Calu3 (cell line): ENCODE results near the gene RAB39A. TPM values are rescaled to one million over a fixed set of nuclear protein-coding genes. Genes with fewer than 3 reads are reported as not detected.

Experiments used
- BruUV-seq: library from RNA; stranded (reverse); fragments of 400-500 nt; replicated peaks from 2 replicates; lab custom pipeline; 2021; lab: Mats Ljungman, UMichigan
- CTCF ChIA-PET: fragments of 300-600 bp; sonication (Branson Sonifier 250); formaldehyde crosslinking; loops from one replicate; lab custom pipeline; 2022; ENCODE audit warnings: antibody characterized with exemption; lab: Charles Lee
- DNase-seq: peaks from one replicate; pipeline ENCODE4 v3.0.0; 2022
- H3K27ac Mint-ChIP-seq: one replicate; pipeline ENCODE4 v1.8.0; 2022; ENCODE audit warnings: mixed read lengths; ENCODE audit not compliant: unreplicated experiment
- H3K27me3 Mint-ChIP-seq: one replicate; pipeline ENCODE4 v1.8.0; 2022; ENCODE audit warnings: mixed read lengths; ENCODE audit not compliant: unreplicated experiment
- H3K36me3 Mint-ChIP-seq: one replicate; pipeline ENCODE4 v1.8.0; 2022; ENCODE audit warnings: mild to moderate bottlenecking, moderate library complexity, mixed read lengths; ENCODE audit not compliant: insufficient read depth, unreplicated experiment
- H3K4me1 Mint-ChIP-seq: one replicate; pipeline ENCODE4 v1.8.0; 2022; ENCODE audit warnings: mild to moderate bottlenecking, low read depth, mixed read lengths; ENCODE audit not compliant: unreplicated experiment
- H3K4me3 Mint-ChIP-seq: one replicate; pipeline ENCODE4 v1.8.0; 2022; ENCODE audit warnings: mild to moderate bottlenecking, low read depth, moderate library complexity, mixed read lengths; ENCODE audit not compliant: unreplicated experiment
- H3K9me3 Mint-ChIP-seq: one replicate; pipeline ENCODE4 v1.8.0; 2022; ENCODE audit warnings: low read depth, mixed read lengths; ENCODE audit not compliant: unreplicated experiment
- CTCF ChIP-seq: fragments of 200-600 bp; IDR thresholded peaks from one replicate; pipeline ENCODE4 v1.8.0; 2022; ENCODE audit warnings: antibody characterized with exemption; ENCODE audit not compliant: unreplicated experiment
- intact Hi-C: fragments of 100-400 bp; cut with micrococcal nuclease; formaldehyde crosslinking; loops from one replicate; pipeline ENCODE4 v1.10.0; 2022; ENCODE audit not compliant: unreplicated experiment
- total RNA-seq: library from RNA; stranded (reverse); gene quantifications from 2 replicates; pipeline ENCODE4 v1.2.3, GENCODE V29; 2022

The RAB39A gene
- total RNA-seq, 1 experiment from 2014 or later, result not detected

GRCh38 chr11:107988397-107989158 is 60.3 kb downstream of the RAB39A start:
- no peak overlapping the region for H3K27ac Mint-ChIP-seq
- BruUV-seq, result no TSS peak
- CTCF ChIA-PET, result no interaction called here
- DNase-seq, result no peak
- H3K27me3 Mint-ChIP-seq, result no peaks in the 10 kb centered on the region
- no peaks in the 10 kb centered on the region for H3K36me3 Mint-ChIP-seq
- no peaks in the 10 kb centered on the region for H3K9me3 Mint-ChIP-seq
- H3K4me1 Mint-ChIP-seq, result no peaks in the 10 kb centered on the region
- no peak overlapping the region for H3K4me3 Mint-ChIP-seq
- intact Hi-C loops, result no loop called here
- no peak for TF ChIP-seq CTCF

- intact Hi-C loops, result no loop called here
- Mint-ChIP-seq H3K4me3 (no peak overlapping the region), H3K9me3 (no peaks in the 10 kb centered on the region), H3K36me3 (no peaks in the 10 kb centered on the region), H3K27ac (no peak overlapping the region), H3K27me3 (peaks cover 11% of the 10 kb centered on the region), H3K4me1 (no peaks in the 10 kb centered on the region)
- CTCF ChIA-PET, result no interaction called here
- BruUV-seq, result no TSS peak
- no peak for TF ChIP-seq CTCF
- no peak for DNase-seq
These were observed 63.7 kb downstream of the RAB39A start for GRCh38 chr11:107991868-107992414.

GRCh38 chr11:107996006-107996776 is 67.9 kb downstream of the RAB39A start:
- peaks cover 11% of the 10 kb centered on the region for H3K27me3 Mint-ChIP-seq
- BruUV-seq, result no TSS peak
- TF ChIP-seq CTCF, result no peak
- no peaks in the 10 kb centered on the region for H3K36me3 Mint-ChIP-seq
- no peaks in the 10 kb centered on the region for H3K9me3 Mint-ChIP-seq
- intact Hi-C loops, result no loop called here
- CTCF ChIA-PET, result no interaction called here
- no peak overlapping the region for H3K27ac Mint-ChIP-seq
- DNase-seq, result no peak
- H3K4me1 Mint-ChIP-seq, result no peaks in the 10 kb centered on the region
- no peak overlapping the region for H3K4me3 Mint-ChIP-seq

- no peak for TF ChIP-seq CTCF
- Mint-ChIP-seq H3K4me1 (no peaks in the 10 kb centered on the region), H3K27me3 (peaks cover 11% of the 10 kb centered on the region), H3K27ac (no peak overlapping the region), H3K4me3 (no peak overlapping the region), H3K9me3 (no peaks in the 10 kb centered on the region), H3K36me3 (no peaks in the 10 kb centered on the region)
- CTCF ChIA-PET, result interaction anchor here (0.7 to 1.8 kb wide), 3 partner anchors 32 to 641 kb away, joined by 4 to 5 read pairs (median 5); no protein-coding TSS in a partner anchor
- no TSS peak for BruUV-seq
- DNase-seq, result no peak
- intact Hi-C loops, result no loop called here
These were observed 70.5 kb downstream of the RAB39A start for GRCh38 chr11:107998761-107999160.
